NCI-H748 (cell line): ENCODE data around the gene WNK2.

Source experiments
- DNase-seq: peaks from one replicate; lab custom pipeline; 2025; ENCODE audit not compliant: unreplicated experiment; lab: John Stamatoyannopoulos, UW

Gene WNK2

GRCh38 chr9:93264338-93265125, 80.6 kb downstream of the WNK2 start:
- DNase-seq: no peak

- no peak for DNase-seq
Observed at GRCh38 chr9:93265301-93265971, 81.5 kb downstream of the WNK2 start.

- no peak for DNase-seq
Observed at GRCh38 chr9:93265972-93266371, 82.0 kb downstream of the WNK2 start.

GRCh38 chr9:93266521-93267001, 82.6 kb downstream of the WNK2 start:
- no peak for DNase-seq

- DNase-seq: no peak
Observed at GRCh38 chr9:93267091-93267541, 83.2 kb downstream of the WNK2 start.

- DNase-seq: no peak
Observed at GRCh38 chr9:93267681-93268505, 84.0 kb downstream of the WNK2 start.

GRCh38 chr9:93268551-93269314, 84.8 kb downstream of the WNK2 start:
- peak; percentile 97 for DNase-seq

- no peak for DNase-seq
Observed at GRCh38 chr9:93270976-93271375, 87.0 kb downstream of the WNK2 start.

GRCh38 chr9:93276973-93277372, 93.0 kb downstream of the WNK2 start:
- peak; percentile 62 for DNase-seq

- no peak for DNase-seq
Observed at GRCh38 chr9:93278144-93278543, 94.2 kb downstream of the WNK2 start.

GRCh38 chr9:93280661-93281259, 96.8 kb downstream of the WNK2 start:
- DNase-seq: no peak

GRCh38 chr9:93286252-93287188, 102.6 kb downstream of the WNK2 start:
- peak; percentile 77 for DNase-seq

GRCh38 chr9:93287189-93287552, 103.2 kb downstream of the WNK2 start:
- no peak for DNase-seq

GRCh38 chr9:93287593-93287992, 103.7 kb downstream of the WNK2 start:
- DNase-seq: no peak

GRCh38 chr9:93288341-93288740, 104.4 kb downstream of the WNK2 start:
- DNase-seq: no peak

GRCh38 chr9:93288891-93289883, 105.2 kb downstream of the WNK2 start:
- DNase-seq: no peak

- DNase-seq: no peak
Observed at GRCh38 chr9:93290495-93291434, 106.8 kb downstream of the WNK2 start.
